Brain pericyte (primary cell): ENCODE measurements around the gene CHAC1.

ENCODE experiments used
- DNase-seq: peaks from one replicate; pipeline ENCODE4 v3.0.0-alpha.2; 2012; ENCODE audit warnings: low read depth, low spot score

CHAC1 gene

GRCh38 chr15:40985541-40986330 lies 32.5 kb downstream of the CHAC1 start:
- no peak for DNase-seq

- no peak for DNase-seq
Measured at GRCh38 chr15:40986820-40987219, 33.5 kb downstream of the CHAC1 start.

GRCh38 chr15:40988156-40988555 lies 34.9 kb downstream of the CHAC1 start:
- DNase-seq: no peak

GRCh38 chr15:40990080-40990479 lies 36.8 kb downstream of the CHAC1 start:
- DNase-seq: no peak

GRCh38 chr15:40990789-40991188 lies 37.5 kb downstream of the CHAC1 start:
- no peak for DNase-seq

GRCh38 chr15:40991355-40991754 lies 38.1 kb downstream of the CHAC1 start:
- no peak for DNase-seq

GRCh38 chr15:40992241-40992741 lies 39.0 kb downstream of the CHAC1 start:
- no peak for DNase-seq

- DNase-seq: no peak
Measured at GRCh38 chr15:40992825-40993224, 39.6 kb downstream of the CHAC1 start.

- DNase-seq: no peak
Measured at GRCh38 chr15:40995656-40996055, 42.4 kb downstream of the CHAC1 start.

GRCh38 chr15:40999190-40999589 lies 45.9 kb downstream of the CHAC1 start:
- DNase-seq: no peak

GRCh38 chr15:41001524-41002214 lies 48.4 kb downstream of the CHAC1 start:
- DNase-seq: no peak

GRCh38 chr15:41004490-41004889 lies 51.2 kb downstream of the CHAC1 start:
- DNase-seq: no peak
